ENCODE results near the gene MAML3. TPM values are rescaled to one million over a fixed set of nuclear protein-coding genes. Genes with fewer than 3 reads are reported as not detected.
A peak's percentile ranks its signal among the peaks of the same experiment; 100 is the strongest.

Gene MAML3
- total RNA-seq, 4 donors from 2014 or later, result 21.2 to 28.4 (median 22.1) TPM

DNA sequence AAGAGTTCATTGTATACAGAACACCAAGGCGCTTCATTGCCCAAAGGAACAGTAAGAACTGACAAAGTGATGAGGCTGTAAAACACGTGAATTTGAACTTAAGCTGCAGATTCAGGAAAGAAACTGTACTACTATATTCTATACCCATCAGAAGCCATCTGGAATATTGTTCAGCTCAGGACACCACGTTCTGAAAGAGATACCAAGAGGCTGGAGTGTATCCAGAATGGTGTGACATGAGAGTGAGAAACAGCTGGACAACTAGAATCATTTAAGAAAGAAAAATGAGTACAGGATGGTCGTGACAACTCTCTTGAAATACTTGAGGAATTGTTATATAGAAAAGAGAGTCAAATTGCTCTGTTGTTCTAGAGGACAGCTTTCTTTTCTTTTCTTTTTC lies 393.4 kb downstream of the MAML3 start:
- no peak for DNase-seq (ENCODE audit: low spot score in 2 of 2)
- TF ChIP-seq CTCF (IDR thresholded peaks at IDR 0.05) (no peak), POLR2A (IDR thresholded peaks at IDR 0.05) (no peak)
- no peak overlapping the region for H3K4me3 ChIP-seq (ENCODE audit: low read depth, poor library complexity, severe bottlenecking)
- whole genome bisulfite sequencing, 2 donors, result 81 to 89% methylated on average over 4 of the region's 4 CpGs
- intact Hi-C loops (cut with DNase I; ENCODE audit: low total_unique reads), result no loop called here

GRCh38 chr4:139759097-139759496 lies 394.9 kb downstream of the MAML3 start:
- no peak overlapping the region for H3K4me3 ChIP-seq (ENCODE audit: low read depth, poor library complexity, severe bottlenecking)
- no peak for TF ChIP-seq CTCF (IDR thresholded peaks at IDR 0.05)
- TF ChIP-seq POLR2A (IDR thresholded peaks at IDR 0.05), result no peak
- intact Hi-C loops (cut with DNase I; ENCODE audit: low total_unique reads), result no loop called here
- 94% methylated on average over 4 of the region's 4 CpGs for WGBS, 2 donors
- no peak for DNase-seq (ENCODE audit: low spot score in 2 of 2)

GRCh38 chr4:139756391-139757180 lies 397.4 kb downstream of the MAML3 start:
- WGBS, 2 donors, result 69 to 86% methylated on average over 10 of the region's 10 CpGs
- TF ChIP-seq CTCF (IDR thresholded peaks at IDR 0.05) (no peak), POLR2A (IDR thresholded peaks at IDR 0.05) (no peak)
- intact Hi-C loops (cut with DNase I; ENCODE audit: low total_unique reads), result no loop called here
- DNase-seq (ENCODE audit: low spot score in 2 of 2), result no peak
- H3K4me3 ChIP-seq (ENCODE audit: low read depth, poor library complexity, severe bottlenecking), result no peak overlapping the region

DNA sequence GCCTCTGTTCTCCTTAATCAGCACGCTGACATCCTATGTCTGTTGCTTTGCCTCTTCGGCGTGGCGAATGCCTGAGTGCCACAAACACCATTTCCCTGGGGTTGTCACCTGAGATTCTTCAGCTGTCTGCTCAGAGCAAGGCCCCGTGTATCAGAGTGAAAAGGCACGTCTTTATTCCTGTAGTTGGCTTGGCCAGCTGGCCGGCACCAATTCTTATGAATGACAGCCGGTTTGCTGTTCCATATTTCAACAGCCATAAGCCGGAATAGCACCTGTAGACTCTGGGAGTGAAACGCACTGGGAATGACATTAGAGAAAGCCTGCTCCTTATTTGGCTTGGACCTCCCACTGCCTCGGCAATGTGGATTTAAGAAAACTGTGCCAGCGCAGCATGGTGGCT lies 399.0 kb downstream of the MAML3 start:
- peak in 1 of 2 donors; percentile 58 for DNase-seq (ENCODE audit: low spot score in 2 of 2)
- 88 to 92% methylated on average over 12 of the region's 12 CpGs for WGBS, 2 donors
- TF ChIP-seq POLR2A (IDR thresholded peaks at IDR 0.05) (no peak), CTCF (IDR thresholded peaks at IDR 0.05) (no peak)
- intact Hi-C loops (cut with DNase I; ENCODE audit: low total_unique reads), result loop anchor here (5.0 kb wide), 1 partner anchor 428 kb away; no protein-coding TSS in a partner anchor
- H3K4me3 ChIP-seq (ENCODE audit: low read depth, poor library complexity, severe bottlenecking), result no peak overlapping the region

DNA sequence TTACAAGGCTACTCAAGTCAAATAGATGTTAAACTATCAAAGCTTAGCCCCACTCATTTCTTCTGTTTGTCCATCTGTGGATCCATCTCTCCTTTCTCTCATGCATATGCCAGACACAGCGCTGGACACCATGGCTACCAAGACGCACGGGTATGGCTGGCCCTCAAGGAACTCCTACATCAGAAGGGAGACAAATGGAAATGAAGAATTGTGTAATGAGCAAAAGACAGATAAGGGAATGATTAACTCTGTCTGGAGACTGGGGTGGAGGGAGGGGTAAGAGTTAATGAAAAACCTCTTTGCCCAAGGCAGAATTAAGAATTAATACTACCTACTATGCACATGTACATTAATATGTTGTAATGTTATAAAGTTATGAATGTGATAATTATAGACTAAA lies 400.3 kb downstream of the MAML3 start:
- DNase-seq (ENCODE audit: low spot score in 2 of 2), result no peak
- intact Hi-C loops (cut with DNase I; ENCODE audit: low total_unique reads), result loop anchor here (5.0 kb wide), 1 partner anchor 426 kb away; no protein-coding TSS in a partner anchor
- no peak overlapping the region for H3K4me3 ChIP-seq (ENCODE audit: low read depth, poor library complexity, severe bottlenecking)
- TF ChIP-seq CTCF (IDR thresholded peaks at IDR 0.05) (no peak), POLR2A (IDR thresholded peaks at IDR 0.05) (no peak)
- 78% methylated on average over 3 of the region's 3 CpGs for WGBS, 2 donors

All from lower leg skin (tissue), 4 donors.